ENCODE measurements around the gene PDGFB. TPM values are rescaled to one million over a fixed set of nuclear protein-coding genes. Genes with fewer than 3 reads are reported as not detected.

The PDGFB gene
- total RNA-seq, 1 experiment from 2014 or later = 13.1 TPM

DNA sequence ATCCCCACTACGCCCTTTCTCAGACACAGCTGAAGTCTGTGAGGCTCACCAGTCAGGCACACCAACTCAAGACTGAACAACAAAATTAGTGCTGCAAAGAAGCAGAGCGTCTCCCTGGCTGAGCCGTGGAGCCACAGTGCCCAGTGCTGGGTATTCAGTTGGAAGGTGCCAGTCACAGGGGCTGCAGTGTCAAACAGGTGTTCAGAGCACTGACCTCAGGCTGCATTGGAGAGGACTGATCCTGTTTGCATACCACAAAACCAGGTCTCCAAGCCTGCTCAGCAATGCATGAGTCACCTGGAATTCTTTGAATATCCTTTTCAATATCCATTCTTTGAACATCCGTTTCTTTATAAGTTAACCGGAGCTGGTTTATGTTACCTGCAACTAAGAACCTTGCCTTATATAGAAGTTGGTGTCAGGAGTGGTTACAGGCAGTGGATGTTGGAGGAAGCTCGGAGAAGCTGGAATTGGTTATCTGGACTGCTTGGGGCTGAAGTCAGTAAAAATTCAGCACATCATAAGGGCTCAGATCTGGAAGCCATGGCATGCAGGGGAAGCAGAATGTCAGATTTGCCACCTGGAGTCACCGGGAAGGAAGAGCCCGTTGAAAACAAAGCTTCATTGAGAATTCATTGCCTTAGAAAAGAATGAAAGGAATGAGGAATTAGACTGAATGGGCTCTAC lies 30.3 kb downstream of the PDGFB start (continued):
- TF ChIP-seq, protein P1, sequence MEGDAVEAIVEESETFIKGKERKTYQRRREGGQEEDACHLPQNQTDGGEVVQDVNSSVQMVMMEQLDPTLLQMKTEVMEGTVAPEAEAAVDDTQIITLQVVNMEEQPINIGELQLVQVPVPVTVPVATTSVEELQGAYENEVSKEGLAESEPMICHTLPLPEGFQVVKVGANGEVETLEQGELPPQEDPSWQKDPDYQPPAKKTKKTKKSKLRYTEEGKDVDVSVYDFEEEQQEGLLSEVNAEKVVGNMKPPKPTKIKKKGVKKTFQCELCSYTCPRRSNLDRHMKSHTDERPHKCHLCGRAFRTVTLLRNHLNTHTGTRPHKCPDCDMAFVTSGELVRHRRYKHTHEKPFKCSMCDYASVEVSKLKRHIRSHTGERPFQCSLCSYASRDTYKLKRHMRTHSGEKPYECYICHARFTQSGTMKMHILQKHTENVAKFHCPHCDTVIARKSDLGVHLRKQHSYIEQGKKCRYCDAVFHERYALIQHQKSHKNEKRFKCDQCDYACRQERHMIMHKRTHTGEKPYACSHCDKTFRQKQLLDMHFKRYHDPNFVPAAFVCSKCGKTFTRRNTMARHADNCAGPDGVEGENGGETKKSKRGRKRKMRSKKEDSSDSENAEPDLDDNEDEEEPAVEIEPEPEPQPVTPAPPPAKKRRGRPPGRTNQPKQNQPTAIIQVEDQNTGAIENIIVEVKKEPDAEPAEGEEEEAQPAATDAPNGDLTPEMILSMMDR (IDR thresholded peaks at IDR 0.05 in 2 of 3, conservative IDR thresholded peaks at IDR 0.05 in 1 of 3; ENCODE audit: borderline replicate concordance in 1 of 3, insufficient read depth in 1 of 3, low read depth in 2 of 3, low read length in 2 of 3) = no peak
- TF ChIP-seq, protein P2, sequence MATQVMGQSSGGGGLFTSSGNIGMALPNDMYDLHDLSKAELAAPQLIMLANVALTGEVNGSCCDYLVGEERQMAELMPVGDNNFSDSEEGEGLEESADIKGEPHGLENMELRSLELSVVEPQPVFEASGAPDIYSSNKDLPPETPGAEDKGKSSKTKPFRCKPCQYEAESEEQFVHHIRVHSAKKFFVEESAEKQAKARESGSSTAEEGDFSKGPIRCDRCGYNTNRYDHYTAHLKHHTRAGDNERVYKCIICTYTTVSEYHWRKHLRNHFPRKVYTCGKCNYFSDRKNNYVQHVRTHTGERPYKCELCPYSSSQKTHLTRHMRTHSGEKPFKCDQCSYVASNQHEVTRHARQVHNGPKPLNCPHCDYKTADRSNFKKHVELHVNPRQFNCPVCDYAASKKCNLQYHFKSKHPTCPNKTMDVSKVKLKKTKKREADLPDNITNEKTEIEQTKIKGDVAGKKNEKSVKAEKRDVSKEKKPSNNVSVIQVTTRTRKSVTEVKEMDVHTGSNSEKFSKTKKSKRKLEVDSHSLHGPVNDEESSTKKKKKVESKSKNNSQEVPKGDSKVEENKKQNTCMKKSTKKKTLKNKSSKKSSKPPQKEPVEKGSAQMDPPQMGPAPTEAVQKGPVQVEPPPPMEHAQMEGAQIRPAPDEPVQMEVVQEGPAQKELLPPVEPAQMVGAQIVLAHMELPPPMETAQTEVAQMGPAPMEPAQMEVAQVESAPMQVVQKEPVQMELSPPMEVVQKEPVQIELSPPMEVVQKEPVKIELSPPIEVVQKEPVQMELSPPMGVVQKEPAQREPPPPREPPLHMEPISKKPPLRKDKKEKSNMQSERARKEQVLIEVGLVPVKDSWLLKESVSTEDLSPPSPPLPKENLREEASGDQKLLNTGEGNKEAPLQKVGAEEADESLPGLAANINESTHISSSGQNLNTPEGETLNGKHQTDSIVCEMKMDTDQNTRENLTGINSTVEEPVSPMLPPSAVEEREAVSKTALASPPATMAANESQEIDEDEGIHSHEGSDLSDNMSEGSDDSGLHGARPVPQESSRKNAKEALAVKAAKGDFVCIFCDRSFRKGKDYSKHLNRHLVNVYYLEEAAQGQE (IDR thresholded peaks at IDR 0.05; ENCODE audit: low read depth) = no peak
- no peak for TF ChIP-seq YY1 (IDR thresholded peaks at IDR 0.05; ENCODE audit: extremely low read depth, insufficient replicate concordance, low read depth, low read length)
- no peak for TF ChIP-seq EZH2phosphoT487 (IDR thresholded peaks at IDR 0.05; ENCODE audit: borderline replicate concordance)
- TF ChIP-seq EZH2 (IDR thresholded peaks at IDR 0.05) = no peak
- TF ChIP-seq SIN3A (IDR thresholded peaks at IDR 0.05; ENCODE audit: low read depth) = peak; percentile 74; the same call in 1 of the 2 replicates

All from HCT116 (cell line).